Uterine smooth muscle cell (primary cell): ENCODE measurements around the gene AGPAT1. TPM values are rescaled to one million over a fixed set of nuclear protein-coding genes. Genes with fewer than 3 reads are reported as not detected.

Experiments
- total RNA-seq: library from RNA; depleted of rRNA; stranded (reverse); fragments of >200 nt; gene quantifications from 2 replicates; pipeline ENCODE4 v1.2.3, GENCODE V29; 2014

The AGPAT1 gene
- total RNA-seq = 12.4 and 15.7 TPM in 2 replicates

GRCh38 chr6:32175711-32176475 is at the start of gene AGPAT1:
Gene AGPAT1 (minus strand): TSS chr6:32176084. CDS start chr6:32171496, 4,588 bp downstream.

DNA sequence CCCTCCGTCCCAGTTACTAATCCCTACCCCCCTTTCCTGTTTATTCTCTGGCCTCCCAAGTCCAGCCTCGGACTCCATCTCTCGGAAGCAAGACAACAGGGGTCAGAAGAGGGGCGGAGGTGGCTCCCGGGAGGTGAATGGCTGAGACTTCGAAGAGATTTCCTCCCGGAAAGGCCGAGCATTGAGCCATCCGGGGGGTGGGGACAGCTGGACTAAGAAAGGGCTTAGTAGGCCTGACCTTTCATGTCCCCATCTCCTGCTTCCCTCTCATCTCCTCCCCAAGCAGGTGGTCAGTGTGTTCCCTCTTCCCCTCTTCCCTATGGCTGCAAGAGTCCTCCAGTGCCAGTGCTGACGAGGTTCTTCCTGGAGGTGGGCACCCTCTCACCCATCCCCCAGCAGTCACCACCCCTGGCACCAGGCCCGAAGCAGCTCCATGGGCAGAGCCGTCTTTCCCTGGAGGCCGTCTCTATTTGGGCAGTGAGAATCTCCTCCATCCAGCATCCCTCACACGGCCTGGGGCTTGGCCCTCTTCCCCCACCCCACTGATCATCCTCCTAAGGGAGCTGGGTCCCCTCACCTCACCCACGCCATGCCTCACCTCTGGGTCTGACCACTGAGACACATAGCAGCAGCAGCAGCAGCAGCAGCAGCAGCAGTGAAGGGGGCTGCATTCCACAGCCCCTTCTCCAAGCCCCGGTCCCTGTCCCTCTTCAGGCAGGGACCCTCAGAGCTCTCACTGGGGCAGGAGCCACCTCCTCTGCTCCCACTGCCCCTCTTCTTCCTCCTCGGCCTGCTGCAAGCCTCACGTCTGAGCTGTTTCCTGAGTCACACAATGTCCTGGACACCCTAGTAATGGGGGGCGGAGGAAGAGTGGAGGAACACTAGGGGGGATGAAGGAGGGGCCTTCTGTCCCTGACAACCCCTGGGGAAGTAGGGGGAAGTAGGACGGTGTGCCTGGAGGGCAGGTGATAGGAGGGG is 47.7 kb upstream of the AGPAT1 start, which contains the start of gene NOTCH4:
Gene NOTCH4 (minus strand): TSS at position 810 of the 978 bp plus-strand sequence. CDS start 139 bp downstream, at position 671.

GRCh38 chr6:32192608-32193039 is 16.7 kb upstream of the AGPAT1 start, which contains the start of gene GPSM3:
Gene GPSM3 (minus strand): TSS chr6:32192643. CDS start chr6:32192513, 130 bp downstream.

GRCh38 chr6:32190054-32190851 is 14.4 kb upstream of the AGPAT1 start, which contains the start of gene PBX2:
Gene PBX2 (minus strand): TSS chr6:32190202. CDS start chr6:32189915, 287 bp downstream.

DNA sequence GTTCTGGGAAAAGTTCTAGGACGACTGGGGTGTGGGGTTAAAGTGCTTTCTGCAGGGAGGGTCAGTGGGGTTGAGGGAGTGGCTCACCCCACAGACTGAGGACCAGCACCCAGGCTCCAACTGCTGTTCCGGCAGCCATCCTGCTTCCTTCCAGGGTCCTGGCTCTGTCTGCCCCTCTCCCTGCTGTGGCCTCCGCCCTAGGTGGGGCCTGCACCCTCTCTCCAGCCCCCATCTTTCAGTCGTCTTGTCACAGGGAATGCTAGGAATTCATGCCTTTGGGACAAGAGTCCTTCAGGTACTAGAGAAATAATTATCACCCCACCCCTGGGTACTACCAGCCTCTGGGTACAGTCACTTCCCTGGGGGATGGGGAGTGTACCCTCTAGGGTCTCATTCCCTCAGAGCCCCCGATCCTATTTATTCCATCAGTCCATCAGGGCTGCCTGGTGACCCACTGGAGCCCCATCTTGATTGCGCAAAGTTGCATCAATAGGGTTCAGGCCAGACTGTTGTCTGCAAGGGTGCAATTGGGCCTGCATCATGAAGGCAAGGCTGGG is 8.3 kb upstream of the AGPAT1 start, which contains the start of gene AGER:
Gene AGER (minus strand): TSS at position 170 of the 557 bp plus-strand sequence. CDS start 31 bp downstream, at position 139.

DNA sequence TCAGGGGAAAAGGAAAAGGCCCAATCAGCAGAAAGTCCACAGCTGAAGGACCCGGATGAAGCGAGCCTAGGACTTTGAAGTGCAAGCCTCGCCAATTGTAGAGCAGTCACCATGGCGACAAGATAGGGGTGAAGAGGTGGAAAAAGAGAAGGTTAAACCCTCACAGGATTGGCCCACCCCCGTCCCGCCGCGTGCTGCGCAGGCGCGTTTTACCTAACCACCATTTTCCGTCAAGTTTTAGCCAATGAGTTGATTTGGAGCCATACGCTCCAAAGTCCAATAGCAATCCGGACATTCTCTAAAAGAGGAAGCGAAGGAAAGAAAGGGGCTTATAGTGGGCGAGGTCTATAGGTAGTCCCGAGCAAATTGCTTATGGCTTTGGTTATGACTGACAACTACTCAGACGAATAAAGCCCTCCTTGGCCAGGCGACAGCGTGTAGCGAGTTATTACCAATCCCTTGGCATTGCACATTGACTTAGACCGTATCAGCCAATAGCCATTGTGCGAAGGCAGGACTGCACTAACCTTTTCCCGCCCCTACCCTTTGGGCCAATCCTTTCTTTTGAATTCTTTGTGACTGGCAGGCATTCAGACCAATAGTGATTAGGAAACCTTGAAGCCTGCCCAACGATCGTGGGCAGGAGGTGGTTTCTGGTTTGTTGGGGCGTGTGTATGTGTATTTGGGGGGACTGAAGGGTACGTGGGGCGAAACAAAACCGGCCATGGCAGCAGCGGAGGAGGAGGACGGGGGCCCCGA is 2.1 kb upstream of the AGPAT1 start, which contains the start of gene RNF5:
Gene RNF5 (plus strand): TSS at position 618 of the 759 bp plus-strand sequence. CDS start 107 bp downstream, at position 725.

GRCh38 chr6:32164295-32164694 is 11.6 kb downstream of the AGPAT1 start, which contains the start of gene EGFL8:
Gene EGFL8 (plus strand): TSS chr6:32164595. CDS start chr6:32166166, 1,571 bp downstream.

DNA sequence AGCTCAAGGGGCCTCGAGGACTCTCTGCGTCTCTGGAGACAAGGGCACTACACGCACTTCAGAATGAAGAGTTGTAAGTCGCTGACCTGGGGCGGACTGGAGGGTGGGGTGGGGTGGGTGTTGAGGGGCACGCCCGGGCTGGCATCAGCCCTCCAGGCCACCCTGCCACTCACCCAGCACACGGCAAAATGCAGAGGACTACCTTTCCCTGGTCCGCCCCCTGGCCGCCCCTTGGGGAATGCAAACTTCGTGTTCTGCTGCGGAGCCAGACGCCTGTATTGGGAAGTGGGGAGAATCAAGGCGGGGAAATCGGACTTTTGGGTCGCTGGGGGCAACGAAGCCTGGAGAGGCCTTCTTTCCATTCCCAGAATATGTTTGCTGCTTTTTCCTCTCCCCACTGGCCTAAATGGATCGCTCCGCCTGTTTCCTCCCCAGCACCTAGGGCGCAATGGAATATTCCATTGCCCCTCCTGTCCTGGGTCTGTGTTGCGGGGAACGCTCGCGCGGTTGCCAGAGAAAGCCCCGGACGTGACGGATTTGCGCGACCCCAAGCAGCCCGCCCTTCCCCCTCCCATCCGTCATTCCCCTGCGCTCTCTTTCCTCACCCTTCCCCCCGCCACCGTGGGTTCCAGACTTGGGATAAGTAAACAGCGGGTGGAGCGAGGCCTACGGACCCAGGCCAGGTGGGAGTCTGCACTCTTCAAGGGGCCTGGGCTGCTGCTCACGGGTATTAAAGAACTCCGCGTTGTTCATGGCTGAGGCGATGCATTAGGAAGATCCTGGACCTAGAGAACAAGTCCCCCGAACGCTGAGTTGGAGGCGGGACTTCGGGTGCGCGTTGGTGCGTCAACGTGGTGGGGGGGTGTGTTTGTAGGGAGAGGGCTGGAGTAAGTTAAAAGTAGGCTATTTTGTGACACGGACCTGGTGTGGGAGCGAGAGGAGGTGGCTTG is 22.0 kb downstream of the AGPAT1 start, which contains the start of gene PPT2:
Gene PPT2 (plus strand): TSS at position 578 of the 950 bp plus-strand sequence. CDS start 454 bp downstream, outside the sequence.

GRCh38 chr6:32151863-32152768 is 23.8 kb downstream of the AGPAT1 start, which contains the start of gene PRRT1:
Gene PRRT1 (minus strand): TSS chr6:32151939. CDS start chr6:32151827, 112 bp downstream.

GRCh38 chr6:32127717-32128592 is 47.9 kb downstream of the AGPAT1 start, which contains the start of gene ATF6B:
Gene ATF6B (minus strand): TSS chr6:32128246. CDS start chr6:32128207, 39 bp downstream.

Other genes starting within 250 kb of the AGPAT1 start
- gene C2, start 248.4 kb downstream of the AGPAT1 start, total RNA-seq = 0.77 and 2.0 TPM in 2 replicates
- 2.3 and 5.6 TPM in 2 replicates for gene CFB, start 230.0 kb downstream of the AGPAT1 start, total RNA-seq
- gene NELFE, start 217.1 kb downstream of the AGPAT1 start, total RNA-seq = 121 and 171 TPM in 2 replicates
- 50.1 and 53.1 TPM in 2 replicates for gene SKIC2, start 216.9 kb downstream of the AGPAT1 start, total RNA-seq
- gene DXO, start 203.9 kb downstream of the AGPAT1 start, total RNA-seq = 14.1 and 17.1 TPM in 2 replicates
- gene C4A, start 194.0 kb downstream of the AGPAT1 start, total RNA-seq = 2.3 and 13.4 TPM in 2 replicates
- 2.0 and 6.0 TPM in 2 replicates for gene C4B, start 161.3 kb downstream of the AGPAT1 start, total RNA-seq
- not detected in 2 replicates for gene CYP21A2, start 137.7 kb downstream of the AGPAT1 start, total RNA-seq
- 5.9 and 6.7 TPM in 2 replicates for gene TNXB, start 66.7 kb downstream of the AGPAT1 start, total RNA-seq
- gene ATF6B, start 47.8 kb downstream of the AGPAT1 start, total RNA-seq = 12.1 and 17.9 TPM in 2 replicates
- 5.2 and 7.9 TPM in 2 replicates for gene FKBPL, start 45.8 kb downstream of the AGPAT1 start, total RNA-seq
- 0.11 and 0.12 TPM in 2 replicates for gene PRRT1, start 24.1 kb downstream of the AGPAT1 start, total RNA-seq
- gene PPT2, start 21.9 kb downstream of the AGPAT1 start, total RNA-seq = 9.5 and 14.6 TPM in 2 replicates
- gene EGFL8, start 11.5 kb downstream of the AGPAT1 start, total RNA-seq = 0.66 and 1.00 TPM in 2 replicates
- 29.0 and 30.9 TPM in 2 replicates for gene RNF5, start 2.3 kb upstream of the AGPAT1 start, total RNA-seq
- gene AGER, start 8.2 kb upstream of the AGPAT1 start, total RNA-seq = 0.12 and 0.44 TPM in 2 replicates
- 41.6 and 42.6 TPM in 2 replicates for gene PBX2, start 14.1 kb upstream of the AGPAT1 start, total RNA-seq
- gene GPSM3, start 16.6 kb upstream of the AGPAT1 start, total RNA-seq = 0.44 and 0.87 TPM in 2 replicates
- gene NOTCH4, start 48.0 kb upstream of the AGPAT1 start, total RNA-seq = 0.62 and 1.4 TPM in 2 replicates
- under 0.01 TPM in 1 of 2 replicates, not detected in the other for gene TSBP1, start 195.8 kb upstream of the AGPAT1 start, total RNA-seq
- not detected in 2 replicates for gene BTNL2, start 231.1 kb upstream of the AGPAT1 start, total RNA-seq